T-helper 1 cell treated with Interleukin-12 subunit alpha and Interleukin-12 subunit beta and Interleukin-4 antibody, amounts not matched to agents 30 μg/mL and 1 μg/mL, for 36 hours (primary cell): ENCODE data around the gene EFCAB12.
A peak's percentile ranks its signal among the peaks of the same experiment; 100 is the strongest.

ENCODE experiments used
- H3K27ac Mint-ChIP-seq: one replicate; pipeline ENCODE4 v1.8.0; 2021; ENCODE audit warnings: mild to moderate bottlenecking, mixed read lengths
- H3K27me3 Mint-ChIP-seq: one replicate; pipeline ENCODE4 v1.8.0; 2021; ENCODE audit warnings: low read depth, mixed read lengths
- H3K36me3 Mint-ChIP-seq: one replicate; pipeline ENCODE4 v1.8.0; 2021; ENCODE audit warnings: low read depth, mixed read lengths
- H3K4me1 Mint-ChIP-seq: one replicate; pipeline ENCODE4 v1.8.0; 2021; ENCODE audit warnings: low read depth, mixed read lengths
- H3K4me3 Mint-ChIP-seq: one replicate; pipeline ENCODE4 v1.8.0; 2021; ENCODE audit warnings: mild to moderate bottlenecking, moderate library complexity, mixed read lengths
- H3K9me3 Mint-ChIP-seq: one replicate; pipeline ENCODE4 v1.8.0; 2021; ENCODE audit warnings: mixed read lengths

The EFCAB12 gene

GRCh38 chr3:129439226-129439816 lies 10.9 kb upstream of the EFCAB12 start:
- peaks cover 64% of the 10 kb centered on the region for H3K4me1 Mint-ChIP-seq
- peak overlapping the region; percentile 98 for H3K27ac Mint-ChIP-seq
- no peaks in the 10 kb centered on the region for H3K27me3 Mint-ChIP-seq
- peak overlapping the region; percentile 95 for H3K4me3 Mint-ChIP-seq
- H3K9me3 Mint-ChIP-seq, result no peaks in the 10 kb centered on the region
- H3K36me3 Mint-ChIP-seq, result peaks cover 39% of the 10 kb centered on the region

DNA sequence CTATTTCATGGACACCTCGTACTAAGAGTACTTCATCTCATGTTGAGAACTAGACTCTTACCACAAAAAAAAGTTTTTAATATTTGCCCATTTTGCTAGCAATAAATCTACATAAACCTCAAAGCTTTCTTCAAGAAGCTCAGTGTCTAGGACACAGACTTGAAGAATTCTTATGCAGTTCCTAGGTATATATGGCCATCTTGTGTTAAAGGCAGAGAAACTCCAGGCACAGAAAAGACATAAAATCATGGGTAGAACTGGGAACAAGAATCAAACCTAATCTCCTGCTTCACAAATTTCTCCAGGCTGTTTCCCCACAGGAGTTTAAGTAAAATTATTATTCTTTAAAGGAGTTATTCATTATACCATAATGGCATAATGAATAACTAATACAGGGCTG lies 6.9 kb upstream of the EFCAB12 start:
- H3K27ac Mint-ChIP-seq, result no peak overlapping the region
- peaks cover 54% of the 10 kb centered on the region for H3K36me3 Mint-ChIP-seq
- no peak overlapping the region for H3K4me3 Mint-ChIP-seq
- no peaks in the 10 kb centered on the region for H3K27me3 Mint-ChIP-seq
- no peaks in the 10 kb centered on the region for H3K9me3 Mint-ChIP-seq
- H3K4me1 Mint-ChIP-seq, result peaks cover 47% of the 10 kb centered on the region

- Mint-ChIP-seq H3K27ac (no peak overlapping the region), H3K27me3 (no peaks in the 10 kb centered on the region), H3K9me3 (no peaks in the 10 kb centered on the region), H3K4me1 (peaks cover 44% of the 10 kb centered on the region), H3K4me3 (no peak overlapping the region), H3K36me3 (peaks cover 48% of the 10 kb centered on the region)
These were observed 5.7 kb upstream of the EFCAB12 start for GRCh38 chr3:129434140-129434539.

DNA sequence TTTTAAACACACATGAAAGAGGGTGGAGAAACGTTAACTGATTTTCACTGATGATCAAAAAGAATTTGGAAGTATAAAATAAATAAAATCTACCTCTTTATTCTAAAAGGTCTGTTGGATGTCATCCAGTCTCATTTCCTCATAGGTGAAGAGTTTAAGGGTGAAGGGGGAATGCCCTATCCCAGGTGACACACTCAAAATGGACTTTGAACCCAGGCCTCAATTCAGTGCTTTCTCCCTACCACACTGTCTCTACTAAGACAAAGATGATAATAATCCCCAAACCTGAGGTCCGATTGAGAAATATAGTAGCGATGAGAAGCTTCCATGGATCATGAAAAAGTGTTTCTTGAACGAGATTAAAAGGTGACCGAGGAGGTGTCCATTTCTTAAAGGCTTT lies 5.1 kb upstream of the EFCAB12 start:
- peaks cover 48% of the 10 kb centered on the region for H3K4me1 Mint-ChIP-seq
- H3K27ac Mint-ChIP-seq, result no peak overlapping the region
- no peaks in the 10 kb centered on the region for H3K9me3 Mint-ChIP-seq
- H3K27me3 Mint-ChIP-seq, result no peaks in the 10 kb centered on the region
- H3K36me3 Mint-ChIP-seq, result peaks cover 48% of the 10 kb centered on the region
- no peak overlapping the region for H3K4me3 Mint-ChIP-seq

- H3K4me1 Mint-ChIP-seq, result peaks cover 48% of the 10 kb centered on the region
- no peaks in the 10 kb centered on the region for H3K9me3 Mint-ChIP-seq
- no peak overlapping the region for H3K27ac Mint-ChIP-seq
- H3K27me3 Mint-ChIP-seq, result peaks cover 6% of the 10 kb centered on the region
- H3K4me3 Mint-ChIP-seq, result no peak overlapping the region
- peaks cover 44% of the 10 kb centered on the region for H3K36me3 Mint-ChIP-seq
These were observed 4.2 kb upstream of the EFCAB12 start for GRCh38 chr3:129432671-129433070.

GRCh38 chr3:129432036-129432435 lies 3.6 kb upstream of the EFCAB12 start:
- H3K27me3 Mint-ChIP-seq, result peaks cover 12% of the 10 kb centered on the region
- H3K4me1 Mint-ChIP-seq, result peaks cover 46% of the 10 kb centered on the region
- H3K27ac Mint-ChIP-seq, result no peak overlapping the region
- no peak overlapping the region for H3K4me3 Mint-ChIP-seq
- H3K9me3 Mint-ChIP-seq, result no peaks in the 10 kb centered on the region
- H3K36me3 Mint-ChIP-seq, result peaks cover 40% of the 10 kb centered on the region

- H3K4me1 Mint-ChIP-seq, result peaks cover 33% of the 10 kb centered on the region
- H3K4me3 Mint-ChIP-seq, result no peak overlapping the region
- H3K27me3 Mint-ChIP-seq, result peaks cover 12% of the 10 kb centered on the region
- H3K27ac Mint-ChIP-seq, result no peak overlapping the region
- H3K36me3 Mint-ChIP-seq, result peaks cover 25% of the 10 kb centered on the region
- H3K9me3 Mint-ChIP-seq, result no peaks in the 10 kb centered on the region
These were observed 1.2 kb upstream of the EFCAB12 start for GRCh38 chr3:129429602-129430001.

- peaks cover 32% of the 10 kb centered on the region for H3K4me1 Mint-ChIP-seq
- H3K36me3 Mint-ChIP-seq, result peaks cover 23% of the 10 kb centered on the region
- H3K4me3 Mint-ChIP-seq, result peak overlapping the region; percentile 70
- peak overlapping the region; percentile 27 for H3K27ac Mint-ChIP-seq
- H3K9me3 Mint-ChIP-seq, result no peaks in the 10 kb centered on the region
- H3K27me3 Mint-ChIP-seq, result peaks cover 12% of the 10 kb centered on the region
These were observed 630 bp upstream of the EFCAB12 start for GRCh38 chr3:129429080-129429451.

DNA sequence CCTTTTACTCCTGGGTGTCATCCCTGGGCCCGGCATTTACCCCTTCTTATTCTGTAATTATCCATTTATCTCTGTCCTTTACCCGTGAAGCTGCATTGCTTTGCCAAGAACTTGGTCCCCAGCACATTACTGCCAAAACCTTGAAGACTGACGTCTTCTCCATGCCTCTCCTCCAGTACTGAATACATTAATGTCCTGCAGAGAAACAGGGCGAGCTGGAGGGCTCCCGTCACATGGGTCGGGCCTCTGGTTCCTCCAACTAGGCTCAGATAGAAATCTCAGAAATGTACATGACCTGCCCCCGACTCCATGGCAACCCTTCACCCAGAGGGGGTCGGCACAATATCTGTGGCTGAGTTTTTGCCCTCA lies 445 bp downstream of the EFCAB12 start:
- Mint-ChIP-seq H3K9me3 (no peaks in the 10 kb centered on the region), H3K4me3 (peak overlapping the region; percentile 70), H3K27me3 (peaks cover 12% of the 10 kb centered on the region), H3K4me1 (peaks cover 32% of the 10 kb centered on the region), H3K36me3 (peaks cover 16% of the 10 kb centered on the region), H3K27ac (no peak overlapping the region)

- Mint-ChIP-seq H3K27ac (no peak overlapping the region), H3K4me3 (no peak overlapping the region), H3K4me1 (peaks cover 25% of the 10 kb centered on the region), H3K36me3 (peaks cover 2% of the 10 kb centered on the region), H3K27me3 (peaks cover 12% of the 10 kb centered on the region), H3K9me3 (no peaks in the 10 kb centered on the region)
These were observed 2.8 kb downstream of the EFCAB12 start for GRCh38 chr3:129425619-129426018.

GRCh38 chr3:129425213-129425612 lies 3.2 kb downstream of the EFCAB12 start:
- Mint-ChIP-seq H3K9me3 (no peaks in the 10 kb centered on the region), H3K27me3 (peaks cover 12% of the 10 kb centered on the region), H3K4me1 (peaks cover 25% of the 10 kb centered on the region), H3K27ac (no peak overlapping the region), H3K36me3 (no peaks in the 10 kb centered on the region), H3K4me3 (no peak overlapping the region)

DNA sequence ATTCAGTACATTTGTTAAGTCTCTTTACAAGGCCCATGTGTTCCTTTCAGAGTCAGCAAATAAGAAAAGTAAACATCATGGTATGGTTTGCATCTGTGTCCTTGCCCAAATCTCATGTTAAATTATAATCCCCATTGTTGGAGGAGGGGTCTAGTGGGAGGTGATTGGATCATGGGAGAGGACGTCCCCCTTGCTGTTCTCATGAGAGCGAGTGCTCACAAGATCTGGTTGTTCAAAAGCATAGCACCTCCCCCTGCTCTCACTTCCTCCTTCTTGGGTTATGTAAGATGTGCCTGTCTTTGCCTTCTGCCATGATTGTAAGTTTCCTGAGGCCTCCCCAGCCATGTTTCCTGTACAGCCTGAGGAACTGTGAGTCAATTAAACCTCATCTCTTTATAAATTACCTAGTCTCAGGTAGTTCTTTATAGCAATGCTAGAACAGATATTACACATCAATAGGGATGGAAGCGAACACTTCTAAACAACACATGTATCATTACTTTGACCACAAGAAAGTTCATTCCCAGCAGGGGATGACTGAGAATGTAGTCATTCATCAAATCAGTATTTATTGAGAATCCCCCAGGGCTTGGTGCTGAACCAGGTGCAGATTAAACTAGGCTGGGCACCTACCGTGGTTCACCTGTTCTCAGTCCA lies 4.1 kb downstream of the EFCAB12 start:
- Mint-ChIP-seq H3K36me3 (no peaks in the 10 kb centered on the region), H3K4me1 (peaks cover 22% of the 10 kb centered on the region), H3K27ac (no peak overlapping the region), H3K27me3 (peaks cover 12% of the 10 kb centered on the region), H3K4me3 (no peak overlapping the region), H3K9me3 (no peaks in the 10 kb centered on the region)

DNA sequence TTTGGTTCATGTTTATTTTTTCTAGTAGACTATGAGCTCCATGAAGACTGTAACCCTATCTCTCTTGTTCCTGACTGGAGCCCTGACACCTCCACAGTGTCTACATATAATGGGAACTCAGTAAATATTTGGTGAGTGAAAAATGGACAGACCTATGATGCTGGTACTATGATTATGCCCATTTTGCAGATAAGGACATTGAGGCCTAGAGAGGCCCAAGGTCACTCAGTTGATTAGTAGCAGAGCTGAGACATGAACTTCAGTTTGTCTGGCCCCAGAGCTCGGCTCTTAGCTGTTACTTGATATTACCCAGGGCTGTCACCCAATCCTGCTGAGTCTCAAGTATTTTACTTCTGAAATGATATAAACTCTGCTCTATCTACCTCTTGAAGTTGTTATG lies 5.5 kb downstream of the EFCAB12 start:
- Mint-ChIP-seq H3K9me3 (no peaks in the 10 kb centered on the region), H3K4me3 (no peak overlapping the region), H3K27ac (no peak overlapping the region), H3K27me3 (peaks cover 8% of the 10 kb centered on the region), H3K36me3 (no peaks in the 10 kb centered on the region), H3K4me1 (peaks cover 10% of the 10 kb centered on the region)

DNA sequence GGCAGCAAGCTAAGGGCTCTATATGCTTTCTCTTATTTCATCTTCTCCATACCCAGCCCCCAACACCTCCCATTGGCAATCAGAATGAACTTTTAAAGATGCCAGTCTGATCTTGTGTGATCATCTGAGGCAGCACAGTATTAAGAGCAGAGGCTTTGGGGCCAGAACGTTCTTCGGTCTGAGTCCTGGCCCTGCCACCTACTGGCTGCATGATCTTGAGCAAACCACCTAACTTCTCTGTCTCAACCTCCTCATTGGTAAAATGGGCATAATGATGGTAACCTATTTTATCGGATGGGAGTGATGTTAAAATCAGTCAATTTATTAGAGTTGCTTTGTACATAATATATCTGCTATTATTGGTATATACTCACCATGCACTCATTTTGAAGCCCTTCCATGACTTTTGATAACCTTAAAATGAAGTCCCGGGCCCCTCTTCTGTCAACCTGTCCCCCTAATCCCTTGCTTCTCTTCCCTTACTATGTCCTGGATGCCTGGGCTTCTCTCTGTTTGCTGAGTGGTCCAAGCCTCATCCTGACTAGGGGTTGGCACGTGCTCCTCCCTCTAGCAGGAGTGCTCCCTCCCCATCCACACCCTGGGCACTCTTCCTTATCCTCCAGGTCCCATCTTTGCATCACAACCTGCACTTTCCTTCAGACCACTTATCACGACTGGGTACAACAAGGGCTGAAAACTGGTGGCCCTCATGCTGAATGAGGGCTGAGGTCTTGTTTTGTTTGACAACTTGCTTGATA lies 6.3 kb downstream of the EFCAB12 start:
- Mint-ChIP-seq H3K4me3 (no peak overlapping the region), H3K27ac (no peak overlapping the region), H3K9me3 (no peaks in the 10 kb centered on the region), H3K27me3 (peaks cover 1% of the 10 kb centered on the region), H3K4me1 (peaks cover 6% of the 10 kb centered on the region), H3K36me3 (no peaks in the 10 kb centered on the region)

DNA sequence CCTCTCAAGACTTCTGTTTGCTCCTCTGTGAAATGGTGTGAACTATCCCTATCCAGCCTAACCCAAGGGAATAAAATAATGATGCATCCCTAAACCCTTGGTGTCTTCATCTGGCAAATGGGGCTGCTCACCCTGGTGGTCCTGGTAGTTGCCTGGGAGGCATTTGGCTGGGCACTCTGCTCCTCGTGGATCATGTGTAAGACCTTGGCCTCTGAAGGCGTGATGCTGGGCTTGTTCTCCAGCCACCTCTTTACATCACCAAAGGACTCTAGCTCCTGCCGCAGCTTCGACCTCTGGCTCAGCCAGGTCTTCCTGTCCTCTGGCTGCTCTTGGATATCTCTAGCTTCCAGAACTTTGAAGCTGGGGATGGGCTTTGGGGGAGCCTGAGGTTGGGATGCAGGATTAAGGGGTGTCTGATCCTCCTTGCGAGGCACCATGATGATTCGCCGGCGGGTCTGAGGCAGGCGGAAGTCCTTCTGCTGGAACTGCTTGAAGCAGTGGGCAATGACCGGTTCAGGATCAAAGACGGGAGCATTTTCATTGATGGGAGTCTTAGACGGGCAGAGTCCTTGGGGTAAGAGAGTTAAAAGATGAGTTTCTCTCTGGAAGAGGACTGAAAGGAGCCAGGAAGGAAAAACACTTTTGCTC lies 7.1 kb downstream of the EFCAB12 start:
- Mint-ChIP-seq H3K4me1 (peaks cover 6% of the 10 kb centered on the region), H3K4me3 (no peak overlapping the region), H3K36me3 (no peaks in the 10 kb centered on the region), H3K9me3 (no peaks in the 10 kb centered on the region), H3K27ac (no peak overlapping the region), H3K27me3 (no peaks in the 10 kb centered on the region)
